ENCODE measurements around the gene EPB41L2.
"Not testable (repeated sequence)": the region's sequence is repeated elsewhere in the genome, so short reads cannot be mapped to it uniquely, and the experiment has no call there.

EPB41L2 gene

GRCh38 chr6:130822736-130823135 is 240.3 kb downstream of the EPB41L2 start:
- no peak overlapping the region for H3K4me3 ChIP-seq (ENCODE audit: low read depth, low read length)
- no peak for DNase-seq (ENCODE audit: low read depth)
- TF ChIP-seq CTCF (IDR thresholded peaks at IDR 0.05; ENCODE audit: low read depth, low read length, missing control alignments): no peak

GRCh38 chr6:130815200-130816071 is 247.6 kb downstream of the EPB41L2 start:
- H3K4me3 ChIP-seq (ENCODE audit: low read depth, low read length): no peak overlapping the region
- no peak for TF ChIP-seq CTCF (IDR thresholded peaks at IDR 0.05; ENCODE audit: low read depth, low read length, missing control alignments)
- no peak for DNase-seq (ENCODE audit: low read depth)

- H3K4me3 ChIP-seq (ENCODE audit: low read depth, low read length): no peak overlapping the region
- no peak for TF ChIP-seq CTCF (IDR thresholded peaks at IDR 0.05; ENCODE audit: low read depth, low read length, missing control alignments)
- DNase-seq (ENCODE audit: low read depth): no peak
These were observed 248.5 kb downstream of the EPB41L2 start for GRCh38 chr6:130814506-130814905.

GRCh38 chr6:130811932-130812331 is 251.1 kb downstream of the EPB41L2 start:
- DNase-seq (ENCODE audit: low read depth): no peak
- H3K4me3 ChIP-seq (ENCODE audit: low read depth, low read length): no peak overlapping the region
- TF ChIP-seq CTCF (IDR thresholded peaks at IDR 0.05; ENCODE audit: low read depth, low read length, missing control alignments): no peak

GRCh38 chr6:130810307-130811030 is 252.6 kb downstream of the EPB41L2 start:
- no peak for TF ChIP-seq CTCF (IDR thresholded peaks at IDR 0.05; ENCODE audit: low read depth, low read length, missing control alignments)
- H3K4me3 ChIP-seq (ENCODE audit: low read depth, low read length): no peak overlapping the region
- no peak for DNase-seq (ENCODE audit: low read depth)

GRCh38 chr6:130801368-130801767 is 261.7 kb downstream of the EPB41L2 start:
- not testable (repeated sequence) for DNase-seq (ENCODE audit: low read depth); H3K4me3 ChIP-seq (ENCODE audit: low read depth, low read length)

- TF ChIP-seq CTCF (IDR thresholded peaks at IDR 0.05; ENCODE audit: low read depth, low read length, missing control alignments): no peak
- H3K4me3 ChIP-seq (ENCODE audit: low read depth, low read length): no peak overlapping the region
- DNase-seq (ENCODE audit: low read depth): no peak
These were observed 266.0 kb downstream of the EPB41L2 start for GRCh38 chr6:130797061-130797460.
